Measurements from ENCODE around the gene GPRC5C.

The GPRC5C gene

DNA sequence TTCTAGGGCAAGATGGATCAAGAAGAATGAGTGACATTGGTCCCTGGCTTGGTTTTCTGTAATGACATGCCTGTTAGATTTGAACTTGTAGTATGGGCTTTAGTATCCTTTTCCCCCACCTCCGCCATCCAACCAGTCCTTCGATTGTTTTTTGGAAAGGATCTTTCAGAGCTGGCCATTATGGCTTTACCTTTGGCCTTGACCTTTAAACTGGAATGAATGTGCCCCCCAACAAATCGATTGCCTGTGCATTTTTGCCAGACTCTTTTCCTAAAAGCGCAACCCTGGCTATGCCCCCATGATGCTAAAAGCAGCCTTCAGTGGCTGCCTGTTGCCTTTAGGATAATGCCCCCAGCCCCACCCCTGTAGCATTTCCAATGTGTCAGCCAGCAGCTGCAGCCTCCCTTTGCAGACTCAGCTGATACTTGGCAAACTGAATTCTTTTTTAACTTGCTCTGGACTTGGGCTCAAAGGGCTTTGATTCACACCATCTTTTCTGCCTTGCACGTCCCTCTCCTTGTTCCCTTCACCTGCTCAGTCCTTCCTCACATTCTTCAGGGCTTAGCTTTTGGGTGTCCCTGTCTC, 4.0 kb downstream of the GPRC5C start:
- DNase-seq: no peak

DNA sequence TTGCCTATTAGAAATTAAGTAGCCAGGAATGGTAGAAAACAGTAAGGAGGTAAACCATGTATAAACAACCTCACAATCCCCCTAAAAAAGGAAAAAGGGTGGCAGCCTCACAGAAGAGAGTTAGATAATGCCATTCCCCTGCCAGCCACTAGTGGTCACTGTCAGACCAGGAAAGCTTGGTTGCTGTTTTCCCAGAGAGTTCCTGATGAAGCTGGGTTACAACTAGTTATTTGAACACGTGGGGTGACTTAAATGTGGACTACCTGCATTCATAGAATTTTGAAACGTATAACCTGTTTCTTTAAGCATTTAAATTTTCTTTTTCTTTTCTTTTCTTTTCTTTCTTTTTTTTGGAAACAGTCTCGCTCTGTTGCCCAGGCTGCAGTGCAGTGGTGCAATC, 5.8 kb downstream of the GPRC5C start:
- DNase-seq: no peak

DNA sequence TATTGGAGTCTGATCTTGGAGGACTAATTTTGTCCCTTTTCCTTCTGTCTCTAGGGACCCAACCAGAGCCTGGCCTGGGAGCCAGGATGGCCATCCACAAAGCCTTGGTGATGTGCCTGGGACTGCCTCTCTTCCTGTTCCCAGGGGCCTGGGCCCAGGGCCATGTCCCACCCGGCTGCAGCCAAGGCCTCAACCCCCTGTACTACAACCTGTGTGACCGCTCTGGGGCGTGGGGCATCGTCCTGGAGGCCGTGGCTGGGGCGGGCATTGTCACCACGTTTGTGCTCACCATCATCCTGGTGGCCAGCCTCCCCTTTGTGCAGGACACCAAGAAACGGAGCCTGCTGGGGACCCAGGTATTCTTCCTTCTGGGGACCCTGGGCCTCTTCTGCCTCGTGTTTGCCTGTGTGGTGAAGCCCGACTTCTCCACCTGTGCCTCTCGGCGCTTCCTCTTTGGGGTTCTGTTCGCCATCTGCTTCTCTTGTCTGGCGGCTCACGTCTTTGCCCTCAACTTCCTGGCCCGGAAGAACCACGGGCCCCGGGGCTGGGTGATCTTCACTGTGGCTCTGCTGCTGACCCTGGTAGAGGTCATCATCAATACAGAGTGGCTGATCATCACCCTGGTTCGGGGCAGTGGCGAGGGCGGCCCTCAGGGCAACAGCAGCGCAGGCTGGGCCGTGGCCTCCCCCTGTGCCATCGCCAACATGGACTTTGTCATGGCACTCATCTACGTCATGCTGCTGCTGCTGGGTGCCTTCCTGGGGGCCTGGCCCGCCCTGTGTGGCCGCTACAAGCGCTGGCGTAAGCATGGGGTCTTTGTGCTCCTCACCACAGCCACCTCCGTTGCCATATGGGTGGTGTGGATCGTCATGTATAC, 8.0 kb downstream of the GPRC5C start:
- DNase-seq: no peak

DNA sequence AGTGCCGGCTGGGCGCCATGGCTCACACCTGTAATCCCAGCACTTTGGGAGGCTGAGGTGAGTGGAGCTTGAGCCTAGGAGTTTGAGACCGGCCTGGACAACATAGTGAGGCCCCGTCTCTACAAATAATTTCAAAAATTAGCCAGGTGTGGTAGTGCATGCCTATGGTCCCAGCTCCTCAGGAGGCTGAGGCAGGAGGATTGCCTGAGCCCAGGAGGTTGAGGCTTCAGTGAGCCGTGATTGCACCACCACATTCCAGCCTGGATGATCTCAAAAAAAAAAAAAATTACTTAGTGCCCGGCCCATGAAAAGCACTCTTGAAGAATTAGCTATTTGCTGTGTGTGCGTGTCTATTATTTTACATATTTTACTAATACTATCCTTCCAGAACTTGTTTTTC, 9.6 kb downstream of the GPRC5C start:
- no peak for DNase-seq

DNA sequence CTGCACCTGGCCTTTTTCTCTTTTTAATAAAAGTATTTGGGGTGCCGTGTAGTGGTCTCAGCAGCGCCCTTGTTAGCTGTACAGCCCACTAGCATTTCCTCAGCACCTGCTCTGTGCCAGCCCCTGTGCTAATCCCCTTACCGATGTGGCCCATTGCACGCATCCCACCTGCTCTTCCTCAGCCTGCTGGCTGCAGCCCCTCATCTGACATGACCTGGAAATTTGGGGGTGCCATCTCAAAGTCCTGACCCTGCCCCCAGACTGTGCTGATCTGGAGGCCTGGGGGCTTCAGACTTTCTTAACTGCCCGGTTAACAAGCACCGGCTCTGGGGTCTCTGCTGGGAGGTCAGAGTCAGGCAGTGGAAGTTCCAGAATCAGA, 10.4 kb downstream of the GPRC5C start:
- DNase-seq: no peak

DNA sequence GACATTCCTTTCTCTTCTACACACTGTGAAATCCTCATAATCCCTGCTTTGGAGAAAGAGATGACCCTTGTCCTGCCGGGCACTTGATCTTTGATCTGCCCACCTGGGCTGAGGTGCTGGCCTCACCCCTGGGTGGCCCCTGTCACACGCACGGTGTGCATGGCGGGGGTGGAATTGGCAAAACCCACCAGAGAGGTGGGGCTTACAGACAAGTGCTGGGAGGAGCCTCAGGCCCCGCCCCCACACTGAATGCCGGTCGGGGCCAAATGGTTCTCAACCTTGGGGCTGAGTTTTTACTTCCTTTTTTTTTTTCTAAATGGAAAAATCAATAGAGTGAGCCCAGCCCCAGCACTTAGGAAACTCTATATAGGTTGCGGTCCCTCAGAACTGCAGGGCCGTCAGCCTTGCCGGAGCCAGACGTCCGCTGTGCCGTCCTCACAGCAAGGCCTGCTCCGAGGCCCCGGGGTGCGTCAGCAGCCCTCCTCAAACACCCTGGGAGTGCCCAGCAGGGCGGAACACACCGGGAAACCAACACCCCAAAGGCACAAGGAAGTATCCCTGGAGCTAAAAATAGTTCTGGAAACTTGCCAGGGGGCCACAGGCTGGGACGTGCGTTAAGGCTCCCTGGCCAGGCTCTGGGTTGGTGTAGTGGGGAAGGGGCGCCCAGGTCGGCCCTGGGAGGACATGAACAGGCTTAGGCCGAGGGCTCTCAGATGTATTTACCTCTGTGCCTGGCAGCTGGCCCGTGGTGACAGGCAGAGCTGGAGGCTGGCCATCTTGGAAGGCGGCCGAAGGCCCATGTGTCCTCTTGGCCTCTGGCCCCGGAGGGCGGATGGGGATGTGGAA, 11.0 kb downstream of the GPRC5C start:
- DNase-seq: no peak

DNA sequence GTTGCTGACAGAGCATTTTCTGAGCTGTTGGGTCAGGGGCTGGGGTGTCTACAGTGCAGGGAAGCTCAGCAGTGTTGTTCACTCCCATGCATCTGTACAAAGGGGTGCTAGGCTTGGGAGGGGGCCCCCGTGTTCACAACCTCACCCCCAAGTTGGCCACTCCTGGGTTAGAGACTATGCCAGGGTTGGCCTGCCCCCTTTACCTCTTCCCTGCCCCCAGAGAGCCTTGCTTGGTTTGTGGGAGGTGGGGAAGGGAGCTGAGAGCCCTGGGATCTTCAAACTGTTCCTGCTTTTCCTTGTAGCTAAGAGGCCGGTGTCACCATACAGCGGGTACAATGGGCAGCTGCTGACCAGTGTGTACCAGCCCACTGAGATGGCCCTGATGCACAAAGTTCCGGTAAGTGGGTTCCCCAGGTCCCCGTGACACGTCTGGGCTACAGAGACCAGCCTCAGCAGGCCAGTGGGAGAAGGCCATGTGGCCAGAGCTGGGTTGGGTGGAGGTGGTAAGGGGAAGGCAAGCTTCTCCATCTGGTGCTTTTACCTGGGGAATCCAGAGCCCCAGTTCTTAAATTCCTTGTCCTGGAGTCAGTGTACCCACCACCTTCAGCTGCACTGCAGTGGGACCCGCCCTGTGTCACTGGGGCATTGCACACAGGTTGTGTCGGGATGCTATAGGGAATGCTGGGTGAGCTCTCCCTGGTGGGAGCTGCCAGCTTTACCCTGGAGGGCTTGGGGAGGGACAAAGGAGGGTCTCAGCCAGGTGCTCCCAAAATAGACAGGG, 11.8 kb downstream of the GPRC5C start:
- no peak for DNase-seq

DNA sequence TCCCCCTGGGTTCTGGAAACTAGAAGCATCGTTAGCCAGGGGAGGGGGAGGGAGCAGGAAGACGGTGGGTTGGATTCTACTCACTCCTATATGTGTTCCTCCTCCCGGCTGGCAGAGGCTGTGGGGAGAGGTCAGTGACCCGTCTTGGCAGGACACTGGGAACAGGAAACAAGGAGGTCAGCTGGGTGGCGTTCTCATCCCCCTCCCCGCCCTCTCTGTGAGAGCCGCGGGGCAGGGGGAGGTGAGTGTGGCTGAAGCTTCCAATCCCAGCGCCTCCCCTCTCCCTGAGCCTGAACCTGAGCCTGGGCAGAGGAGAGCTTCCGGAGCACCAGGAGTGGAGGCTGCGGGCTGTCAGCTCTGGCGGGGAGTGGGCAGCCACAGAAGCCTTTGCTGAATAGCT, 12.5 kb downstream of the GPRC5C start:
- no peak for DNase-seq

DNA sequence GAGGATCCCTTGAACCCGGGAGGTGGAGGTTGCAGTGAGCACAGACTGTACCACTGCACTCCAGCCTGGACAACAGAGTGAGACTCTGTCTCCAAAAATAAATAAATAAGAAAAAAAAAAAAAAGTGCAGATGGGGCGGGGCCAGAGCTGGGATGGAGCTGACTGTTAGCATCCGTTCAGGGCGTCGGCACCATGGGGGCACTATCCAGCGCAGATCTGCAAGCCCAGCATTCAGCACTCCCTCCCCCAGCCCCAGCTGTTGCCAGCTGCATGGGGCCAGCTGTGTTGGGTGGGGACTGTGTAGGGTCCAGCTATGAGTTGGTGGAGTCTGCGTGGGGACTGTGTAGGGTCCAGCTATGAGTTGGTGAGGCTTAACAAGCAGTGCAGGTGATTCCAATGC, 13.3 kb downstream of the GPRC5C start:
- DNase-seq: no peak

DNA sequence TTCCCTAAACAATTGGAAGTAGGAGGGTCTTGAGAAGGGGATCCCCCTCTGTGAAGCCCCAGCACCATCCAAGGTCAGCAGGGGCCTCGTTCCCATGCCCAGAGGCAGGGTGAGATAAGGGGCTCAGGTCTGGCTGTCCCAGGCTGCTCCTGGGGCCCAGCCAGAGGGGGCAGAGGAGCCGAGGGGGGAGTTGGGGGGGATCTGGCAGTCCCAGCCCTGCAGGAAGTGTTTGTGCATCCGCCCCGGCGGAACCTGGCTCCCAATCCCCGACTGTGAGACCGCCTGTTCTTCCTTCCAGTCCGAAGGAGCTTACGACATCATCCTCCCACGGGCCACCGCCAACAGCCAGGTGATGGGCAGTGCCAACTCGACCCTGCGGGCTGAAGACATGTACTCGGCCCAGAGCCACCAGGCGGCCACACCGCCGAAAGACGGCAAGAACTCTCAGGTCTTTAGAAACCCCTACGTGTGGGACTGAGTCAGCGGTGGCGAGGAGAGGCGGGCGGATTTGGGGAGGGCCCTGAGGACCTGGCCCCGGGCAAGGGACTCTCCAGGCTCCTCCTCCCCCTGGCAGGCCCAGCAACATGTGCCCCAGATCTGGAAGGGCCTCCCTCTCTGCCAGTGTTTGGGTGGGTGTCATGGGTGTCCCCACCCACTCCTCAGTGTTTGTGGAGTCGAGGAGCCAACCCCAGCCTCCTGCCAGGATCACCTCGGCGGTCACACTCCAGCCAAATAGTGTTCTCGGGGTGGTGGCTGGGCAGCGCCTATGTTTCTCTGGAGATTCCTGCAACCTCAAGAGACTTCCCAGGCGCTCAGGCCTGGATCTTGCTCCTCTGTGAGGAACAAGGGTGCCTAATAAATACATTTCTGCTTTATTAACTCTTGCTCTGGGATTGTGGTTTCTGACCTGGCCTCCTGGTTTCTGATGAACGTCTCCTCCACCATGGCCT, 14.9 kb downstream of the GPRC5C start:
- no peak for DNase-seq

DNA sequence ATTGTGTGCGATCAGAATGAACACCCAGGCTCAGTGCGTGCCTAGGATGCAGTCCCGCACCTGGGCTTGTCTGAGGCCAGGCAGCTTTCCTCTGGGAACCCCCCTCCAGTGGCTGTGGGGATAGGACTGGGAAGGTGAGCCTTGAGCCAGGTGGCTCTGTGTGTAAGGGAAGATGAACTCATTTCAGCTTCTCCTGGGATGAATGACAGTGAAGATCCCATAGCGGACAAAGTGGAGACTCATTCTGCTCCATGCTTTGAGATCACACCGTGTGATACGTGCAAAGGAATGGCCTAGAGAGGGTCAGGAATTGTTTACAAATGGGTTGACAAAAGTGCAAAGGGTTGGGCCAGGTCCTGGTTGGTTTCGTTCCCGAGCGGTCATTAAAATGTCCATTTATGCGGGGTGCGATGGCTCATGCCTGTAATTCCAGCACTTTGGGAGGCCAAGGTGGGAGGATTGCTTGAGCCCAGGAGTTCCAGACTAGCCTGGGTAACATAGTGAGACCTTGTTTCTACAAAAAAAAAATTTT, 15.8 kb downstream of the GPRC5C start:
- DNase-seq: no peak

DNA sequence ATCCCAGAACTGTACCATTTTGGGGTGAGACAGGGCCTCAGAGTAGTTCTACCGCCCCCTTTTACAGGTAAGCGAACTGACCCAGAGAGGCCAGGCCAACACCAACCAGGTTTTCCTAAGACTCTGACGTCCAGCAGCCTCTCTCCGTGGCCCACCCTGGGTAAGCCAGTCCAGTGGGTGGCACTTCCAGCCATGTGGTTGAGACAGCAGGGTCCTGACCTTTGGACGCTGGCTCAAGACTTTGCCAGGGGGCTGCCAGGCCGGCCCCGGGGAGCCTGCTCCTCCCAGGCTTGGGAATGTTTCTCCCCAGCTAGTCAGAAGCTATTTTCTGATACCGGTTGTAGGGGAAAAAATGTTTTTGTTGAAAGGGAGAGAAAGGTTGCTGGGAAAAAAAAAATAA, 16.9 kb downstream of the GPRC5C start:
- no peak for DNase-seq

DNA sequence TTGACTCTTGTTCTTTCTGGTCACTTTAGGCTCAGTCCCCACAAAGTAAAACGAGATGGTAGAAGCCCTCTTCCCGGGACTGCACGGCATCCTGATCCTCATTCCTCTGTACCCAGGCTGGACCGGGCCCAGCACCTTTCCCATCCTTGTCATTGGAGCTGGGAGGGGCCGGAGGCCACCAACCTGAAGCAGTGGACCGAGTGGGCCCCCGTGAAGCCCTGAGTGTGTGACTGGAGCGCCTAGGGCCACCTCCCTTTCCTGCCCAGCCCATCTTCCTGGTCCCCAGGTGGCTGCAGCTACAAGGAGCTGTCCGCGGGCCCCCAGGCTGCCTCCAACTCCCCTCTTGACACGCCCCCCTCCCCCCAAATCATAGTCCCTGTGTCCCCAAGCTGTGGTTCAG, 17.4 kb downstream of the GPRC5C start:
- DNase-seq: no peak

DNA sequence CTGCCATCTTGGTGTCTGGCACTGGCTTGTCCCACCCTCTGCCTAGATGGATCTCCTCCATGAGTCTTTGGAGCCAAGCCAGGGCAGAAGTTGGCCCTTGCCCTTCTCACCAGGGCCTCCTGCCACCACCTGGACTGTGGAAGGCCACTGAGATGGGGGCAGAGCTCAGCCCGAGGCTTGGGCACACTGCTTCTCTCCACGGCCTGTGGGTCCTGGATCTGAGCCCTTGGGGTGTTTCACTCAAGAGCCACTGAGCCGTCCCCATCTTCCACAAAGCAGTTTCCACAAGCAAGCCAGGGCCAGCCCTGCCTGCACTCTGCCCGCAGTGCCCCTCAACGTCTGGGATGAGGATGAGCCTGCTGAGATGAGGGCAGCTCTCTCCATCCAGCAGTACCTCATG, 17.9 kb downstream of the GPRC5C start:
- no peak for DNase-seq

DNA sequence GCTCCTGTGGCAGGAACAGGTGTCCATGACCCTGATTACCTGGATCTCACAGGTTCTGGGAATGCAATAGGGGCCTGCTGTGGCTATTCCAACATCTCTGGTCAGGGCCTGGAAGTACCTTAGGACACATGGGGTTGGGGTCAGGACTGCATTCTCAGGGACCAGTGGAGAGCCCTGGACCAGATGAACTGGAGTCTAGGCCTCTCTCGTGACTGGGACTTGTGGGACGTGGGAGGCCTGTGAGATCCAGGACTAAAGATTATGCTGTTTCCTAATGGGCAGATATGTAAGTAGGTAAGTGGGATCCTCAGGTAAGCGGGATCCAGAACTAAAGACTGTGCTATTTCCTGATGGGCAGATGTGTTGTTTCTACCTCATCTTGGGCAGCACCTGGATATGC, 18.3 kb downstream of the GPRC5C start:
- no peak for DNase-seq

DNA sequence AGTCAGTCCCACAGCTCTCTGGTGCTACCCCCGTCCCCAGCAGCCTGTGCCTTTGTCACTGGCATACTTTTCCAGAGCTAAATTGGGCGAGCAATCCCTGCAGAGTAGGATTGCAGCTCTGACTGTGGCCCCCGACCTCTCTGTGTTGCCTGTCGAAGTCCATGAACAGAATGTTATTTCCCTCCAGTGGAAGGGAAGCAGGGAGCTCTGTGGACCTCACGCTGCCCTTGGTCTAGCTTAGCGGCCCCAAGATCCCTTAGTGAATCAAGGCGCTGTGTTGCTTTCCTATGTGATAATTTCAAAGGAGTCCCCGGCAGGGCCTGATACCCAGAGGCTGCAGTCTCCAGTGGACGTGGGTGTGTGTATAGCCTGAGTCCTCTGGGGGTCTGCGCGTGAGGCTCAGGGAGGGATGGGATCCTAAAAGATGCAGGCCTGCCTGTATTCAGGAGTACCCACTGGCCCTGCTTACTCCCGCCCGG, 19.1 kb downstream of the GPRC5C start:
- DNase-seq: no peak

DNA sequence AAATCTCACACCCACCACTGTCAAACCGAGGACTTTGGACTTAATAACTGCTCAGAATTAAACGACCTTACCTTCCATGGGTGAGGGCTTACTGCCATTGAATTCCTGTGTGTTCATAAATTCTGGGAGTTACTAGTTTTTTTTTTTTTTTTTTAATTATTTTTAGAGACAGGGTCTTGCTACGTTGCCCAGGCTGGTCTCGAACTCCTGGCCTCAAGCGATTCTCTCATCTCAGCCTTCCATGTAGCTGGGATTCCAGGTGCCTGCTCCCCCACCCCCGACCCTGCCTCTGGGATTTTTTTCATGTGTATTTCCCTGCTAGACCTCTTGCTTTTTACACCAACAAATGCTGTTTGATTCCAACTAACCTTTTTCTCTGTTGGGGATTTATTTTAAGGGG, 19.7 kb downstream of the GPRC5C start:
- no peak for DNase-seq

DNA sequence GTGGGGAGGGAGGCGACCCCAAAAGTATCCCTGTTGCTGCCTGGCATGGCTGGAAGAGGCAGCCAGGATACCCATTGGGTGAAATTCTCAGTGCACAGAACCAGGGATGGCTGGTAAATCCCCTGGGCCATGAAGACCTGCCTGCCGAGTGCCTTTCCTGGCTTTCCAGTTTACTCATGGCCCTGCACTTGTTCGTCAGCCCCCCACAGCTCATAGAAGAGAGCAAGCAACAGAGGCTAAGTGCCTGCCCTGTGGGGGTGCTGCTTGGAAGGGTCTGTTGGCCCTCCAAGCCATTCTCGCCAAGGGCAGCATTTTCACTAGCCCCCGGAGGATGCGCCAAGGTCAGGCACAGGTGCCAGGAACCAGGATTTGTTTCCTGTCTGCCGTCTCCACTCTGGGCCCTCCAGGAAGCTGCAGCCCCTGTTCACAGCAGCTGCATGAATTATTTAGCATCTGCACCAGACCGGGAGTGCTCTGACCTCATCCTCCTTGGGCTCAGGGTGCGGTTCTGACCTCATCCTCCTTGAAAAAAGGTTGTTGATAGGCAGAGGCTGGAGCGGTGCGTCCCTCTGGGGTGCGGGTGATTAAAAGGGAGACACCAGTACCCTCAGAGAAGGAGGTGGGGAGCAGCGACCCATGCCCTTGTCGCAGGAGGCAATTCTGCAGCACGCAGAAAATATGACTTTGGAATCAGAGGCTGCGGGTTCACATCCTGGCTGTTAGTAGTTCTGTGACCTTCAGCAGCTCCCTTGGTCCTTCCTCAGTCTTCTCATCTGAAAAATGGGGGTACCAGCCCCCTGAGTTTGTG, 20.3 kb downstream of the GPRC5C start:
- no peak for DNase-seq

DNA sequence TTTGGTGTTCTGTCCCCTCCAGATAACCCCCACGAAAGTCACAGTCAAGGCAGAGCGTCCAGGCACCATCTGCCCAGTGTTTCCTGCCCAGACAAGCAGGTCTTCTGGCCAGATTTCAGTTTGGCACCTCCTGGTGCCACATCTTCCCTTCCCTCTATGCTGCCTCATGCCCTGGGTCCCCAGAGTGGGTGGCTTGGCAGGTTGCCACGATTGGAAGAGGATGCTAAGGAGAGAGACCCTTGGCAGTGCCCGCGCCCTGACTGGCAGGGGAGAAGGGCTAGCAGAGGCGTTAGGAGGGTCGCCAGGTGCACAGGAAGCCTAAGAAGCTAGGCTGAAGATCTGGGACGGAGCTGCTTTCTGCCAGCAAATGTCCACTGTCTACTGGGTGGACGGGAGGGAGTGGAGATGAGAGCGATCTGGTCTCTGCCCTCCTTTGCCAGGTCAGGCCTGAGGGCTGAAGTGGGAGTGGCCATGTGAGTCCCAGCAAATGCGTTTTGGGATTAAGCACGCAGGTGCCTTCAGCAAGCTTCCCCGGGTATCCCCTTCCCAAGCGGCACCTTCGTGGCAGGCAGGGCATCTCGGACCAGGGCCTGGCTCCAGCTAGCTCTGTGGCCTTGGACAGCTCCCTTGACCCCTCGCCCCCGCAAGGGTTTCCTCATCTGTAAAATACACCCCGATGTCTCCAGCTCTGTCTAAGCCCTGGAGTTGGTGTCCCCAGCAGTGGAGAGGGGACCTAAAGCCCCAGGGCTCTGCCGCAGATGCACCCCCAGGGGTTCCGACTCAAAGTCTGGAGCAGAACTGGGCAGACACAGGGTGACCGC, 21.2 kb downstream of the GPRC5C start:
- no peak for DNase-seq
